Esophagus muscularis mucosa (tissue), 4 donors: Measurements from ENCODE around the gene CLIC5. TPM values are rescaled to one million over a fixed set of nuclear protein-coding genes. Genes with fewer than 3 reads are reported as not detected.

Source experiments
- DNase-seq: peaks from one replicate; pipeline ENCODE4 v3.0.0-alpha.2; 2017; ENCODE audit errors: extremely low spot score
- H3K27ac ChIP-seq, 4 donors: fragments of 200-600 bp; sonication (generic); replicated peaks in 1 of 4; 1 replicate in 3 of 4; 2 replicates in 1 of 4; pipeline ENCODE4 v1.5.1; 2016 to 2019; ENCODE audit warnings: mild to moderate bottlenecking in 1 of 4
- H3K27me3 ChIP-seq, 4 donors: fragments of 200-600 bp; sonication (generic); one replicate each; pipeline versions ENCODE4 v1.5.1 to v1.6.0; 2016 to 2019
- H3K36me3 ChIP-seq, 4 donors: fragments of 200-600 bp; sonication (generic); one replicate each; pipeline ENCODE4 v1.5.1; 2016 to 2019
- H3K4me1 ChIP-seq, 4 donors: fragments of 200-600 bp; sonication (generic); one replicate each; pipeline ENCODE4 v1.5.1; 2016 to 2019
- H3K4me3 ChIP-seq, 4 donors: fragments of 200-600 bp; sonication (generic); 1 replicate in 2 of 4; 2 replicates in 2 of 4; pipeline ENCODE4 v1.5.1; 2016 to 2019; ENCODE audit warnings: mild to moderate bottlenecking in 4 of 4, moderate library complexity in 1 of 4
- H3K9me3 ChIP-seq, 4 donors: fragments of 200-600 bp; sonication (generic); 1 replicate in 3 of 4; 2 replicates in 1 of 4; pipeline ENCODE4 v1.5.1; 2016 to 2019
- EP300 ChIP-seq: sonication (generic); formaldehyde crosslinking; IDR thresholded peaks from one replicate; pipeline ENCODE4 v1.6.1; 2017; ENCODE audit warnings: antibody characterized with exemption
- POLR2A ChIP-seq: fragments of 450-650 bp; IDR thresholded peaks from one replicate; pipeline ENCODE4 v1.6.1; 2017; ENCODE audit warnings: antibody characterized with exemption, moderate library complexity, mild to moderate bottlenecking, low read depth
- POLR2AphosphoS5 ChIP-seq, 2 donors: sonication (generic); formaldehyde crosslinking; IDR thresholded peaks; one replicate each; pipeline ENCODE4 v1.6.1; 2017; ENCODE audit warnings: antibody characterized with exemption in 2 of 2
- WGBS: methylation state at CpG from one replicate; pipeline ENCODE4 v1.1.5; 2018; 5-methylcytosine and 5-hydroxymethylcytosine counted together
- intact Hi-C: fragments of 100-400 bp; cut with DNase I; formaldehyde crosslinking; loops from one replicate; pipeline ENCODE4 v1.15.1; 2023
- total RNA-seq, 4 donors: library from RNA; depleted of rRNA; stranded (reverse); fragments of >200 nt; gene quantifications; one replicate each; pipeline versions ENCODE4 v1.1.0 to v1.2.1, GENCODE V29; 2016
- TF ChIP-seq, protein P1 (sequence below), 3 experiments: fragments of 200-600 bp in 2 of 3; fragments of 450-650 bp in 1 of 3; sonication (generic) in 2 of 3; IDR thresholded peaks; one replicate each; pipeline ENCODE4 v1.5.1; 2017 to 2019; ENCODE audit warnings: antibody characterized with exemption in 3 of 3, mild to moderate bottlenecking in 2 of 3, moderate library complexity in 1 of 3

CLIC5 gene
- total RNA-seq, 4 donors from 2014 or later = 5.3 to 7.2 (median 6.3) TPM

DNA sequence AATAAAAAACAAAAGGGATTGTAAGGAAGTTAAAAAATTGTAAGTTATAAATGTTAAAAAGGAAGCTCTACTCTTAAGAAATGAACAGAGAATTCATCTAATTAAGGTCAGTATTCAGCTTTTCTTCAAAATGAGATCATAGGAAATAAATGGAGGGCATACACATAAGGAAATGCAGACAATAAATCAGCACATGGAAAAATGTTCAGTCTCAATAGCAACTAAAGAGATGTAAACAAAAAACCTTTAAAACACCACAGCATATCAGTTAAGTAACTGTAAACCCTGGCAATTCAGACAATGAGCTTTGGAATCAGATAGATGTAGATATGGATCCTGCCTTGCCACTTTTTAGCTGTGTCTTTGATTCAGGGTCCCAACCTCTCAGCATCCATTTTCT lies 24.0 kb upstream of the CLIC5 start:
- no peak for TF ChIP-seq POLR2AphosphoS5 (IDR thresholded peaks at IDR 0.05)
- Histone ChIP-seq H3K36me3 (no peaks in the 10 kb centered on the region), H3K4me3 (no peak overlapping the region), H3K4me1 (peaks cover 0 to 18% (median 10%) of the 10 kb centered on the region in 4 donors), H3K27ac (no peak overlapping the region), H3K9me3 (no peaks in the 10 kb centered on the region), H3K27me3 (no peaks in the 10 kb centered on the region)
- DNase-seq = peak; percentile 3
- intact Hi-C loops = no loop called here

- Histone ChIP-seq H3K4me3 (no peak overlapping the region), H3K36me3 (no peaks in the 10 kb centered on the region), H3K27ac (no peak overlapping the region), H3K4me1 (peaks cover 0 to 3% (median 0%) of the 10 kb centered on the region in 4 donors), H3K9me3 (no peaks in the 10 kb centered on the region), H3K27me3 (no peaks in the 10 kb centered on the region)
- TF ChIP-seq EP300 = no peak
- TF ChIP-seq POLR2A = no peak
- no peak for TF ChIP-seq POLR2AphosphoS5 (IDR thresholded peaks at IDR 0.05)
- TF ChIP-seq, protein P1, sequence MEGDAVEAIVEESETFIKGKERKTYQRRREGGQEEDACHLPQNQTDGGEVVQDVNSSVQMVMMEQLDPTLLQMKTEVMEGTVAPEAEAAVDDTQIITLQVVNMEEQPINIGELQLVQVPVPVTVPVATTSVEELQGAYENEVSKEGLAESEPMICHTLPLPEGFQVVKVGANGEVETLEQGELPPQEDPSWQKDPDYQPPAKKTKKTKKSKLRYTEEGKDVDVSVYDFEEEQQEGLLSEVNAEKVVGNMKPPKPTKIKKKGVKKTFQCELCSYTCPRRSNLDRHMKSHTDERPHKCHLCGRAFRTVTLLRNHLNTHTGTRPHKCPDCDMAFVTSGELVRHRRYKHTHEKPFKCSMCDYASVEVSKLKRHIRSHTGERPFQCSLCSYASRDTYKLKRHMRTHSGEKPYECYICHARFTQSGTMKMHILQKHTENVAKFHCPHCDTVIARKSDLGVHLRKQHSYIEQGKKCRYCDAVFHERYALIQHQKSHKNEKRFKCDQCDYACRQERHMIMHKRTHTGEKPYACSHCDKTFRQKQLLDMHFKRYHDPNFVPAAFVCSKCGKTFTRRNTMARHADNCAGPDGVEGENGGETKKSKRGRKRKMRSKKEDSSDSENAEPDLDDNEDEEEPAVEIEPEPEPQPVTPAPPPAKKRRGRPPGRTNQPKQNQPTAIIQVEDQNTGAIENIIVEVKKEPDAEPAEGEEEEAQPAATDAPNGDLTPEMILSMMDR (IDR thresholded peaks at IDR 0.05) = no peak
- intact Hi-C loops = no loop called here
- no peak for DNase-seq
- 92% methylated on average over 1 of the region's 1 CpG for WGBS
These were observed 21.3 kb upstream of the CLIC5 start for GRCh38 chr6:46036911-46037310.

DNA sequence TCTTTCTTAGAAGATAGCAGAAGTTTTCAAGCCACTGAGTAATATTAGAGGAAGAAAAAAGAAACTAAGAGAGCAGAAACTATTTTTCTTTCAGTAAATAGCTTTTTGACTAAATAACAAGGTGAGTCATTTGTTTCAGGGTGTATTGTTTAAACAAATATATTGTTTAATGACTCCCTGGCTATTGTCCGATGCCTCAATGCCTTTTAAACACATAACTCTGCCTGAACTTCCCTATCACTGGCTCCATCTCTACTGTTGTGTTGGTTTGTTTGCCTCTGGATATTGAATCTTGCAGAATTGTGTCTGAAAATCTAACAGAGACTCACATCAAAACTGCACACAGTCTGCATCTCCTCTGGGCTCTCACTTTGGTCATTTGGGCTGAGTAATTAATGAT lies 19.6 kb upstream of the CLIC5 start:
- Histone ChIP-seq H3K27ac (no peak overlapping the region), H3K9me3 (no peaks in the 10 kb centered on the region), H3K4me1 (peaks cover 0 to 3% (median 0%) of the 10 kb centered on the region in 4 donors), H3K4me3 (no peak overlapping the region), H3K36me3 (no peaks in the 10 kb centered on the region), H3K27me3 (no peaks in the 10 kb centered on the region)
- DNase-seq = peak; percentile 34
- intact Hi-C loops = no loop called here
- TF ChIP-seq EP300 (no peak), POLR2AphosphoS5 (IDR thresholded peaks at IDR 0.05) (no peak), POLR2A (no peak)
- TF ChIP-seq, protein P1 (IDR thresholded peaks at IDR 0.05) = no peak
- 71% methylated on average over 1 of the region's 1 CpG for WGBS

DNA sequence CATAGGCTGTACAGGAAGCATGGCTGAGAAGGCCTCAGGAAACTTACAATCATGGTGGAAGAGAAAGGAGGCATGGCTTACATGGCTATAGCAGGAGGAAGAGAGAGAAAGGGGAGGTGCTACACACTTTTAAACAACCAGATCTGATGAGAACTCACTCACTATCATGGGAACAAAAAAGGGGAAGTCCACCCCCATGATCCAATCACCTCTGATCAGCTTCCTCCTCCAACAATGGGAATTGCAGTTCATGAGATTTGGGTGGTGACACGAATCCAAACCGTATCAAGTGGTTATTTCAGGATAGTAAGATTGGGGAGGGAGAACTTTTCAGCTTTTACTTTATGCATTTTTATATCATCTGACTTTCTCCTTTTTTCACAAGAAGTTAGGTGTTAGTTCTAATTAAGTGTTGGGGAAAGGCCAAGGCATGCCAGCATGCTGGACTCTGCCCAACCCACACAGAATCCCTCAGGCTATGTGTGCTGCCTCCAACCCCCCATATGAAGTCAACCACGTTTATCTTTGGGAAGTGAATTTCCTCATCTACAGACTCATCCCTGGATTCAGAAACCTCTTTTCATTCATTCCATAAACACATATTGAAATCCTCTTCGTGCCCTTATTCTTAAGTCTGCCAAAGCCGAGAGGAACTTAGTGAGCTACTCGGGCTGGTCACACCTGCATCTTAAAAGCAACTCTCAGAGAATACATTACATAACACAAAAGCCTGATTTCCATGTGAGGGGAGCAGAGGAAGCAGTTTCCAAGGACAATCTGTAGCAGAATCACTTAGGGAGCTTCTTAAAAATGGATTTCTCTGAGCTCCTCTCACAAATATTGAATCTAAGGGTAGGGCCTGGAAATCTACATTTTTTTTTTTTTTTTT lies 16.7 kb upstream of the CLIC5 start:
- Histone ChIP-seq H3K27me3 (no peaks in the 10 kb centered on the region), H3K4me3 (no peak overlapping the region), H3K27ac (no peak overlapping the region), H3K36me3 (no peaks in the 10 kb centered on the region), H3K9me3 (no peaks in the 10 kb centered on the region), H3K4me1 (no peaks in the 10 kb centered on the region)
- DNase-seq = peak; percentile 10
- intact Hi-C loops = no loop called here
- WGBS = 61% methylated on average over 6 of the region's 6 CpGs
- TF ChIP-seq POLR2A = no peak
- no peak for TF ChIP-seq EP300
- TF ChIP-seq, protein P1 (IDR thresholded peaks at IDR 0.05) = no peak
- TF ChIP-seq POLR2AphosphoS5 (IDR thresholded peaks at IDR 0.05) = no peak

- peak; percentile 55 for DNase-seq
- no peaks in the 10 kb centered on the region for H3K4me1 ChIP-seq
- H3K27ac ChIP-seq = no peak overlapping the region
- no peaks in the 10 kb centered on the region for H3K27me3 ChIP-seq
- intact Hi-C loops = no loop called here
- WGBS = 100% methylated on average over 1 of the region's 1 CpG
- H3K9me3 ChIP-seq = no peaks in the 10 kb centered on the region
- H3K36me3 ChIP-seq = no peaks in the 10 kb centered on the region
- no peak overlapping the region for H3K4me3 ChIP-seq
- no peak for TF ChIP-seq POLR2A
- TF ChIP-seq EP300 = no peak
- TF ChIP-seq, protein P1 (IDR thresholded peaks at IDR 0.05) = no peak
- no peak for TF ChIP-seq POLR2AphosphoS5 (IDR thresholded peaks at IDR 0.05)
These were observed 13.9 kb upstream of the CLIC5 start for GRCh38 chr6:46029602-46030001.
